HG02852 (cell line): ENCODE measurements around the gene KBTBD13.
"Not testable (repeated sequence)": the region's sequence is repeated elsewhere in the genome, so short reads cannot be mapped to it uniquely, and the experiment has no call there.

ENCODE experiments used
- ATAC-seq: cut with Tn5 transposase; IDR thresholded peaks from one replicate; pipeline ENCODE4 v1.9.1; 2021; ENCODE audit warnings: mild to moderate bottlenecking, moderate library complexity; ENCODE audit not compliant: unreplicated experiment

KBTBD13 gene

DNA sequence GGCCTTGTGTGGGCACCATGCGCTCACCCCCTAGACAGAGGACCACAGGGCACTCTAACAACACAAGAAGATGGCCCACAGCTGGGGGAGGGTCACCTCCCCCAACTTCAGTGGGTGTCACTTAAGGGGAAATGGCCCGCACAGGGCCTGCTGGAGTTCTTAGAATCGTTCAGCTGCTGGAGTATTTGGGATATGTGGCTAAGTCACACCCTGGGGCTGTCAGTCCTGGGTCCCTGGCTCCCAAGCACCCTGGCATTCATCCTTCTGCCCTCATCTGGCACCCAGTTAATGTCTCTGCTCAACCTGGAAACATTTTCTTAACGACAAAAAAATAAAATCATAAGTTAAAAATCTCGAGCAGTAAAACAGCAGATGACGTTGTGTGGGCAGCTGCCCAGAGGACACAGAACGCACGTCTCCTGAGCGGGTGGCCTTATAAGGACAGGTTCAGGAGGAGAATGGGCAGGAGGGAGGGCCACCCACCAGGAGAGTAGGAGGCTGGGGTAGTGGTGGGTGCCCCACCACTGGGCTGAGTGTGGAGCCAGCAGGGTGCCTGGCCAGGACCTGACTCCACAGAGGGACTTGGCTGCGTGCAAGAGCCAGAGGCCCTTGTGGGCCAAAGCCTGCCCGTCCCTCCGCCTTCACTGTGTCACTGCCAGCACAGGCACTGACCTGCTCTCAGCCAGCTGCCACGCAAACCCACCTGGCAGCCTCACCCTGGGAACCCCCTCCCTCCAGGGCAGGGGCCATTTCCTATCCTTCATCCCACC is 11.5 kb downstream of the KBTBD13 start:
- ATAC-seq: no peak

DNA sequence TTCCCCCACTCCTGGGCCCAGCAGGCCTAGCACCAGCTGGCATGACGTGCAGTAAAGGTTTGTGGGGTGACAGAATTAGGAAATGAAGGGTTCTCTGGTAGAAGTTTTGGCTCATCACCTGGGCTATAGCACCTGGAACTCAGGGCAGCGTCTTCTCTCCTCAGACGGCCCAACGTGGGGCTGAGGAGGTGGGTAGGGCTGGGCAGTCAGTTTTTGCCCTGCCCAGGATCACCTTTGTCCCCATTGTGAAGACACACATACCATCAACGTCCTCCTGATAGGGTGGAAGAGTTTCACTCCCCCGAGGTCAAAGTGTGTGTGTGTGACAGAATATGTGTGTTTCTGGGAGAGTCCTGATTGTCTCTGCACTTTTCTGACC is 12.1 kb downstream of the KBTBD13 start:
- ATAC-seq: no peak

- no peak for ATAC-seq
These were observed 12.8 kb downstream of the KBTBD13 start for GRCh38 chr15:65089206-65089824.

GRCh38 chr15:65091946-65092770 is 15.6 kb downstream of the KBTBD13 start:
- ATAC-seq: no peak

DNA sequence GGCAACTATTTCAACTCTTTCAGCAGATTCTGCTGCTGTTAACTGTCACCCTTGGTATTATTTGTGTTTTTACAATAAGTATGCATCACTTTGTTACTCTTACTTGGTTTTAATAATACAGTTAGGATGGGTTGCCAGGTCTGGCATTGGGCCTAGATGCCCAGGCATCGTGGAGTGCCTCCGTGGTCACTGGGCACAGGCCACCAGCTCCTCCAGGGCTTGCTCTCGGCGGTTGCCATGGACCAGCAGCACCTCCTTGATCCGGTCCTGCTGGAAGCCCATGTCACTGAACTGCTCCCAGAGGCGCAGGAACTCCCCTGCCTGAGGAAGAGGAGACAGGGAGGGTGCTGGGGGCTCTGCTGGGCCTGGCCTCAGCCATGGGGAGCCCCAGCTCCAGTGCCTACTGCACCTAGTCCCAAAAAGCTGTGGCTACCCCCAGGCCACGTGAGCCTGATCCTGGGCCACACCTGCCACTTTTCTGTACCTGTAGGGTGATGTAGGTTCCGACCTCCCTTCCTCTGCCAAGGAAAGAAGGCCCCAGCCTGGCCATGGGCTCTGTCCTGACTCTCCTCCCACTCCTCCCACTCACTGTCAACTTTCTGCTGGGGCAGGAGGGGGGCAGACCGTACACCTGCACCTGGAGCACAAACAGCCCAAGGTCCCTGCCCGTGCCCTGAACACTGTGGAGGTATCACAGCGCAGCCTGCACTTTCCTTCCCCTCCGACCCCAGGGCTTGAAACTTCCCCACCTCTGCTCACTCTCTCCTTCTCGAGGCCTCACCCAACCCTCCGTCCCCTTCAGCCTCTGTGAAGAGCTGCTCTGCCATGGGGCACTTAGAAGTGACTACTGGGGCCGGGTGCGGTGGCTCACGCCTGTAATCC is 16.6 kb downstream of the KBTBD13 start:
- no peak for ATAC-seq

GRCh38 chr15:65093793-65094170 is 17.2 kb downstream of the KBTBD13 start:
- ATAC-seq: not testable (repeated sequence)

GRCh38 chr15:65094294-65094995 is 17.9 kb downstream of the KBTBD13 start:
- ATAC-seq: no peak

GRCh38 chr15:65095011-65095746 is 18.6 kb downstream of the KBTBD13 start:
- no peak for ATAC-seq

- ATAC-seq: no peak
These were observed 19.2 kb downstream of the KBTBD13 start for GRCh38 chr15:65095747-65096104.

- no peak for ATAC-seq
These were observed 20.2 kb downstream of the KBTBD13 start for GRCh38 chr15:65096481-65097385.

DNA sequence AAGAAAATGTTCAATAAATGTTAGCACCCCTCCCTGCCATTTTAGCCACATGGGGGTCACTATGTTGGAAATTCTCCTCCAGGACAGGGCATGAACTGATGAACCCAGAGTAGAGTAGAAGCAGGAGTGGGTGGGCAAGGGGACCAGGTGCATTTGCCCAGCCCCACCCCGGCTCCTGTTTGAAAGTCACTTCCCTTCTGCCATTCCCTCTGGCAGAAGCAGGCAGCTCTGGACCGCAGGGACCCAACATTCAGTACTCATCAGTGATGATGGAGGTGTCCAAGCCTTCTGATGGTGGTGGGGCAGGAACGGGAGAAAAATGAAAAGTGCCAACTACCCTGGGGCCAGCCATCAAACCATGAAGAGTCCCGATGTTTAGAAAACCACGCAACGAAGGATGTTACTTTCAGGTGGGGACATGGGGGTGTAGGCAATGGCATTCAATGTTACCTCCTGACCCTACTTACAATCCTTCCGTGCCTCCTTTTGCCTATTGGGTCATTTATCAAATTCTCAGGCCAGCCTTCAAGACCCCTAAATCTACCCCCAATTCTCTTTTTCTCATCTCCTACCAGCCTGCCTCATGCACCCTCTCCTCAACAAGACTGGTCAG is 21.2 kb downstream of the KBTBD13 start:
- no peak for ATAC-seq

- ATAC-seq: no peak
These were observed 22.8 kb downstream of the KBTBD13 start for GRCh38 chr15:65099336-65099735.

GRCh38 chr15:65099801-65100200 is 23.3 kb downstream of the KBTBD13 start:
- ATAC-seq: not testable (repeated sequence)

GRCh38 chr15:65100442-65100841 is 23.9 kb downstream of the KBTBD13 start:
- ATAC-seq: no peak

- ATAC-seq: no peak
These were observed 24.9 kb downstream of the KBTBD13 start for GRCh38 chr15:65101411-65101890.

DNA sequence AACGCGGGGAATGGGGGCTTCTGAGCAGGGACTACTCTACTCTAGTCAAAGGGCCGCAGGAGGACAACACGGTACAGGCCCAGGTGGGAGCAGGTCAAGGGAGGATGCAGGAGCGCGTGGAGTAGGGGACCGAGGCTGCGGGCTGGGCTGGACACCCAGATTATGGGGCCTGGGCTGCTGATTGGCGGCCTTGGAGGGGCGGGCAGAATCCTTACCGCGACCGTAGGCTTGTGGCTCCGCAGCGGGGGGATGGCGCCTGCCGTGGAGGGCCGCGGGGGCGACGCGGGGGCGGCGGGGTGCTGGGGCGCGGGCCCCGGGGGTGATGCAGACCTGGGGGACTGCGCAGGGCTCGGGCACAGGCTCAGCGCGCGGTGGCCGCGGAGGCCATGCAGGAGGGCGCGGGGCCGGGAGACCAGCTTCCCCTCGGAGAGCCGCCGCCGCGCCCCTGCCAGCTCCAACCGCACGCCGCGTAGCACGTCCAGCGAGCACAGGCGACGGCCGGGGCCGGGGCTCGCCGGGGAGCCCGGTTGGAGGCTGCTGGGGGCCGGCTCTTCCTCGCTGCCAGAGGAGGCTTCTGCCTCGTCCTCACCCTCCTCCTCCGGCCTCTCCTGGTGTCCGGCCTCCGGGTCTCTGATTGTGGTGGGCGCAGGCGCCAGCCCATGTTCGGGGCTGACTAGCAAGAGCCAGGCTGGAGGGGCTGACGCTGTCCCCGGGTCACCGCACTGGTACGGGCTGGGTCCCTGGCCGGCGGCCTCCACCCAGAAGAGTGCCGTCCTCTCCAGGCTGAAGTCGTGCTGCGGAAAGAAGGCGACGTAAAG is 25.6 kb downstream of the KBTBD13 start:
- ATAC-seq: no peak

DNA sequence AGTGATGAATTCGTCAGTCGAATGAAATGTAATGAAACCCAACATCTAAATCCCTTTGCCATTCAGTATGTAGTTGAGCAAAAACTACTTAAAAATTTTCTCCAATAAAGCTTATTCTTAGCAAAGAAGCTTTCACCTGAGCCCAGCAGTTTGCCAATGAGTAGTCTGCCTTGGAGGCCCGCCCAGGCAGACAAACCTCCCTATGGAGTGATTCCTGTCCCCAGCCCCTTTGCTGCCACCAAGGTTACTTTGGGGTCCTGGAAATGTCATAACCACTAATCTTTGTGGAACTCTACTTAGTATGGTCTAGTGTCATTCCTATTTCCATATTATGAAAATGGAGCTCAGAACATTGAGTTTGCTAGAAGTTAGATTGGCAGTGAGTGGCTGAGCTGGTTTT is 26.4 kb downstream of the KBTBD13 start:
- ATAC-seq: no peak
